Liver (tissue), 9 donors: ENCODE results near the gene SERPIND1. TPM values are rescaled to one million over a fixed set of nuclear protein-coding genes. Genes with fewer than 3 reads are reported as not detected.
A peak's percentile ranks its signal among the peaks of the same experiment; 100 is the strongest.

Experiments
- DNase-seq: peaks from one replicate; pipeline ENCODE4 v3.0.0-alpha.2; 2017; ENCODE audit warnings: low spot score
- H3K27ac ChIP-seq, 2 donors: one replicate each; pipeline ENCODE4 v1.7.0; 2013; ENCODE audit warnings: inconsistent platforms in 2 of 2, low read length in 2 of 2, control low read depth in 1 of 2, low read depth in 1 of 2, mild to moderate bottlenecking in 1 of 2
- H3K27me3 ChIP-seq, 4 donors: one replicate each; pipeline versions ENCODE4 v1.6.1 to v1.7.0; 2013; ENCODE audit warnings: low read length in 3 of 4, inconsistent platforms in 1 of 4, mild to moderate bottlenecking in 1 of 4, moderate library complexity in 1 of 4; ENCODE audit not compliant: control insufficient read depth in 4 of 4, insufficient read depth in 4 of 4
- H3K36me3 ChIP-seq, 4 donors: one replicate each; pipeline versions ENCODE4 v1.6.1 to v1.7.0; 2013; ENCODE audit warnings: low read length in 3 of 4, mild to moderate bottlenecking in 3 of 4, low read depth in 1 of 4, moderate library complexity in 1 of 4; ENCODE audit not compliant: control insufficient read depth in 4 of 4, insufficient read depth in 3 of 4
- H3K4me1 ChIP-seq, 4 donors: one replicate each; pipeline versions ENCODE4 v1.6.1 to v1.7.0; 2013; ENCODE audit warnings: low read length in 3 of 4, mild to moderate bottlenecking in 3 of 4, moderate library complexity in 1 of 4; ENCODE audit not compliant: control insufficient read depth in 4 of 4, insufficient read depth in 4 of 4
- H3K4me3 ChIP-seq, 3 donors: one replicate each; pipeline versions ENCODE4 v1.6.1 to v1.7.0; 2013; ENCODE audit warnings: low read length in 3 of 3, control low read depth in 1 of 3, low read depth in 1 of 3, mild to moderate bottlenecking in 1 of 3
- H3K9ac ChIP-seq, 2 donors: one replicate each; pipeline ENCODE4 v1.7.0; 2013; ENCODE audit warnings: low read length in 2 of 2, mild to moderate bottlenecking in 2 of 2, moderate library complexity in 2 of 2, control low read depth in 1 of 2, low read depth in 1 of 2
- H3K9me3 ChIP-seq, 4 donors: one replicate each; pipeline versions ENCODE4 v1.6.1 to v1.7.0; 2013; ENCODE audit warnings: low read length in 3 of 4; ENCODE audit not compliant: control insufficient read depth in 4 of 4
- ATF3 ChIP-seq: IDR thresholded peaks from 2 replicates; pipeline ENCODE4 v1.6.1; 2016; ENCODE audit warnings: antibody characterized with exemption
- CTCF ChIP-seq: fragments of 150-350 bp; IDR thresholded peaks from 2 replicates; pipeline ENCODE4 v1.5.1; 2017; ENCODE audit warnings: improper control_type of control experiment, low read depth, low read length; ENCODE audit not compliant: missing input control
- EGR1 ChIP-seq, 2 donors: IDR thresholded peaks; 2 replicates each; pipeline ENCODE4 v1.6.1; 2016 to 2018; ENCODE audit warnings: antibody characterized with exemption in 2 of 2, low read depth in 2 of 2
- FOXA1 ChIP-seq: IDR thresholded peaks from 2 replicates; pipeline ENCODE4 v1.6.1; 2016; ENCODE audit warnings: antibody characterized with exemption
- FOXA2 ChIP-seq: IDR thresholded peaks from 2 replicates; pipeline ENCODE4 v1.6.1; 2016; ENCODE audit warnings: antibody characterized with exemption
- GABPA ChIP-seq, 2 donors: IDR thresholded peaks in 1 of 2; conservative IDR thresholded peaks in 1 of 2; 2 replicates each; pipeline ENCODE4 v1.6.1; 2016; ENCODE audit warnings: antibody characterized with exemption in 2 of 2, mild to moderate bottlenecking in 1 of 2, moderate library complexity in 1 of 2
- HNF4A ChIP-seq, 2 donors: conservative IDR thresholded peaks; 2 replicates each; pipeline ENCODE4 v1.6.1; 2016; ENCODE audit warnings: antibody characterized with exemption in 2 of 2, mild to moderate bottlenecking in 2 of 2
- HNF4G ChIP-seq: IDR thresholded peaks from 2 replicates; pipeline ENCODE4 v1.6.1; 2016; ENCODE audit warnings: antibody characterized with exemption
- JUND ChIP-seq, 2 donors: IDR thresholded peaks; 2 replicates each; pipeline ENCODE4 v1.6.1; 2016; ENCODE audit warnings: antibody characterized with exemption in 2 of 2
- MAX ChIP-seq: IDR thresholded peaks from 2 replicates; pipeline ENCODE4 v1.6.1; 2016; ENCODE audit warnings: antibody characterized with exemption
- NR2F2 ChIP-seq: IDR thresholded peaks from 2 replicates; pipeline ENCODE4 v1.6.1; 2016; ENCODE audit warnings: antibody characterized with exemption
- RAD21 ChIP-seq, 2 donors: IDR thresholded peaks; 2 replicates each; pipeline ENCODE4 v1.6.1; 2016; ENCODE audit warnings: antibody characterized with exemption in 2 of 2, mild to moderate bottlenecking in 2 of 2
- REST ChIP-seq: IDR thresholded peaks from 2 replicates; pipeline ENCODE4 v1.6.1; 2016; ENCODE audit warnings: antibody characterized with exemption, mild to moderate bottlenecking
- RXRA ChIP-seq, 2 donors: IDR thresholded peaks; 2 replicates each; pipeline ENCODE4 v1.6.1; 2017 to 2018; ENCODE audit warnings: antibody characterized with exemption in 2 of 2, mild to moderate bottlenecking in 1 of 2
- SP1 ChIP-seq: IDR thresholded peaks from 2 replicates; pipeline ENCODE4 v1.6.1; 2018; ENCODE audit warnings: antibody characterized with exemption, mild to moderate bottlenecking
- TAF1 ChIP-seq: conservative IDR thresholded peaks from 2 replicates; pipeline ENCODE4 v1.6.1; 2016; ENCODE audit warnings: antibody characterized with exemption, mild to moderate bottlenecking
- YY1 ChIP-seq: IDR thresholded peaks from 2 replicates; pipeline ENCODE4 v1.6.1; 2016; ENCODE audit warnings: antibody characterized with exemption, mild to moderate bottlenecking
- ZBTB33 ChIP-seq: IDR thresholded peaks from 2 replicates; pipeline ENCODE4 v1.6.1; 2016; ENCODE audit warnings: antibody characterized with exemption
- WGBS: extraction: QIAGEN DNeasy Blood & Tissue Kit; methylation state at CpG from one replicate; pipeline ENCODE4 v1.1.7; 2013; 5-methylcytosine and 5-hydroxymethylcytosine counted together
- polyA plus RNA-seq, 2 donors: library from polyadenylated mRNA; stranded (reverse) in 1 of 2; unstranded in 1 of 2; fragments of 200-250 nt in 1 of 2; fragments of >200 nt in 1 of 2; fragmentation: Nextera tagmentation in 1 of 2; extraction: Ambion mirVana in 1 of 2; gene quantifications; one replicate each; pipeline versions ENCODE4 v1.2.1 to v1.2.3, GENCODE V29; 2013 to 2015
- total RNA-seq, 2 donors: library from RNA; depleted of rRNA; stranded (reverse); fragments of >200 nt; gene quantifications; one replicate each; pipeline ENCODE4 v1.2.3, GENCODE V29; 2014
- donor health status: healthy.
- donor health status: healthy.
- donor health status: healthy.
- donor health status: healthy.
- donor health status: healthy.

The SERPIND1 gene
- total RNA-seq: 100 to 1,000 TPM; 117 to 176 TPM
- polyA plus RNA-seq: 100 to 1,000 TPM; 166 to 173 TPM

- 44% methylated on average over 4 of the region's 4 CpGs for WGBS
- H3K4me1 ChIP-seq: peaks cover 18 to 42% (median 28%) of the 10 kb centered on the region in 4 donors
- H3K4me3 ChIP-seq: peak within 1 kb of the TSS; percentile 30 to 75 (median 49)
- DNase-seq: peak; percentile 45
- peak within 1 kb of the TSS; percentile 76 to 96 for H3K27ac ChIP-seq
- H3K9ac ChIP-seq: peak within 1 kb of the TSS; percentile 70 to 99
- no peaks in the 10 kb centered on the region for H3K27me3 ChIP-seq
- H3K9me3 ChIP-seq: no peaks in the 10 kb centered on the region
- TF ChIP-seq EGR1 (IDR thresholded peaks at IDR 0.05; ENCODE audit: low read depth in 2 of 2) (peak in 1 of 2 donors; percentile 59), RAD21 (IDR thresholded peaks at IDR 0.05) (peak; percentile 25 to 31), ATF3 (peak; percentile 65), JUND (IDR thresholded peaks at IDR 0.05) (peak in 1 of 2 donors; percentile 75), TAF1 (peak; percentile 98), NR2F2 (no peak), HNF4G (peak; percentile 69), FOXA1 (peak; percentile 91), CTCF (no peak), MAX (peak; percentile 77), ZBTB33 (peak; percentile 64), SP1 (peak; percentile 86), REST (peak; percentile 81), YY1 (peak; percentile 53), FOXA2 (peak; percentile 99), RXRA (IDR thresholded peaks at IDR 0.05) (peak; percentile 76 to 87), HNF4A (conservative IDR thresholded peaks at IDR 0.05) (peak; percentile 87 to 90), GABPA (IDR thresholded peaks at IDR 0.05 in 1 of 2, conservative IDR thresholded peaks at IDR 0.05 in 1 of 2) (no peak)
- H3K36me3 ChIP-seq: peaks cover 0 to 2% (median 0%) of the 10 kb centered on the region in 4 donors
Measured at GRCh38 chr22:20773793-20774212, at the start of gene SERPIND1. TSS of gene SERPIND1 (plus strand) at chr22:20774113. CDS start at chr22:20779313, 5,200 bp downstream.
